Fibroblast of skin of left biceps (primary cell): ENCODE results near the gene NUTM2G.
"Not testable (repeated sequence)": the region's sequence is repeated elsewhere in the genome, so short reads cannot be mapped to it uniquely, and the experiment has no call there.

Experiments
- DNase-seq, 2 experiments: peaks; one replicate each; pipeline ENCODE4 v3.0.0-alpha.2; 2013; ENCODE audit warnings: low read depth in 2 of 2

Gene NUTM2G

GRCh38 chr9:96928543-96928942 is at the start of gene NUTM2G:
NUTM2G (plus strand) TSS chr9:96928843; CDS start chr9:96929025, 182 bp downstream.
- DNase-seq, result not testable (repeated sequence)

GRCh38 chr9:96883922-96884321 is 44.7 kb upstream of the NUTM2G start:
- no peak for DNase-seq

GRCh38 chr9:96884443-96884842 is 44.2 kb upstream of the NUTM2G start:
- DNase-seq, result no peak

- no peak for DNase-seq
Measured at GRCh38 chr9:96885424-96885823, 43.2 kb upstream of the NUTM2G start.

GRCh38 chr9:96888591-96888990 is 40.1 kb upstream of the NUTM2G start:
- no peak for DNase-seq

- no peak for DNase-seq
Measured at GRCh38 chr9:96892131-96892530, 36.5 kb upstream of the NUTM2G start.

GRCh38 chr9:96900010-96900409 is 28.6 kb upstream of the NUTM2G start:
- DNase-seq, result not testable (repeated sequence)

- not testable (repeated sequence) for DNase-seq
Measured at GRCh38 chr9:96904947-96905722, 23.5 kb upstream of the NUTM2G start.

GRCh38 chr9:96908479-96908878 is 20.2 kb upstream of the NUTM2G start:
- not testable (repeated sequence) for DNase-seq

GRCh38 chr9:96915539-96915938 is 13.1 kb upstream of the NUTM2G start:
- DNase-seq, result not testable (repeated sequence)

GRCh38 chr9:96916531-96916930 is 12.1 kb upstream of the NUTM2G start:
- DNase-seq, result not testable (repeated sequence)

- DNase-seq, result not testable (repeated sequence)
Measured at GRCh38 chr9:96918550-96918949, 10.1 kb upstream of the NUTM2G start.

- DNase-seq, result not testable (repeated sequence)
Measured at GRCh38 chr9:96920803-96921202, 7.8 kb upstream of the NUTM2G start.

GRCh38 chr9:96925587-96925986 is 3.1 kb upstream of the NUTM2G start:
- DNase-seq, result not testable (repeated sequence)

GRCh38 chr9:96931665-96932064 is 3.0 kb downstream of the NUTM2G start:
- DNase-seq, result not testable (repeated sequence)

- DNase-seq, result not testable (repeated sequence)
Measured at GRCh38 chr9:96934097-96934496, 5.5 kb downstream of the NUTM2G start.

GRCh38 chr9:96934706-96935105 is 6.1 kb downstream of the NUTM2G start:
- not testable (repeated sequence) for DNase-seq

GRCh38 chr9:96935401-96935800 is 6.8 kb downstream of the NUTM2G start:
- not testable (repeated sequence) for DNase-seq

GRCh38 chr9:96937442-96937841 is 8.8 kb downstream of the NUTM2G start:
- DNase-seq, result not testable (repeated sequence)

GRCh38 chr9:96938957-96939665 is 10.5 kb downstream of the NUTM2G start:
- not testable (repeated sequence) for DNase-seq

GRCh38 chr9:96940982-96941381 is 12.3 kb downstream of the NUTM2G start:
- not testable (repeated sequence) for DNase-seq

- not testable (repeated sequence) for DNase-seq
Measured at GRCh38 chr9:96941628-96942027, 13.0 kb downstream of the NUTM2G start.

- DNase-seq, result not testable (repeated sequence)
Measured at GRCh38 chr9:96942181-96942580, 13.5 kb downstream of the NUTM2G start.
